GM19238 (cell line): ENCODE results near the gene DCLK2.

Source experiments
- DNase-seq: peaks from one replicate; pipeline ENCODE4 v3.0.0; 2011; ENCODE audit warnings: low spot score; ENCODE audit not compliant: insufficient read length

DCLK2 gene

GRCh38 chr4:150237110-150237872 lies 159.0 kb downstream of the DCLK2 start:
- DNase-seq, result no peak

- no peak for DNase-seq
Measured at GRCh38 chr4:150238591-150238990, 160.3 kb downstream of the DCLK2 start.

- no peak for DNase-seq
Measured at GRCh38 chr4:150240011-150240410, 161.8 kb downstream of the DCLK2 start.

- DNase-seq, result no peak
Measured at GRCh38 chr4:150242820-150243458, 164.7 kb downstream of the DCLK2 start.

- DNase-seq, result no peak
Measured at GRCh38 chr4:150243932-150244331, 165.7 kb downstream of the DCLK2 start.

GRCh38 chr4:150244600-150244999 lies 166.4 kb downstream of the DCLK2 start:
- DNase-seq, result no peak

- DNase-seq, result no peak
Measured at GRCh38 chr4:150247184-150247583, 168.9 kb downstream of the DCLK2 start.

GRCh38 chr4:150248181-150248580 lies 169.9 kb downstream of the DCLK2 start:
- DNase-seq, result no peak

GRCh38 chr4:150250293-150250997 lies 172.2 kb downstream of the DCLK2 start:
- no peak for DNase-seq

- DNase-seq, result peak; percentile 16
Measured at GRCh38 chr4:150250998-150251651, 172.9 kb downstream of the DCLK2 start.

GRCh38 chr4:150251752-150252190 lies 173.5 kb downstream of the DCLK2 start:
- no peak for DNase-seq

GRCh38 chr4:150252306-150252705 lies 174.1 kb downstream of the DCLK2 start:
- no peak for DNase-seq

- no peak for DNase-seq
Measured at GRCh38 chr4:150252741-150253140, 174.5 kb downstream of the DCLK2 start.

GRCh38 chr4:150253416-150253815 lies 175.2 kb downstream of the DCLK2 start:
- DNase-seq, result no peak

GRCh38 chr4:150253965-150254630 lies 175.9 kb downstream of the DCLK2 start:
- no peak for DNase-seq

GRCh38 chr4:150255610-150256224 lies 177.5 kb downstream of the DCLK2 start:
- DNase-seq, result no peak

GRCh38 chr4:150256225-150256620 lies 178.0 kb downstream of the DCLK2 start:
- DNase-seq, result no peak

- no peak for DNase-seq
Measured at GRCh38 chr4:150256841-150257730, 178.8 kb downstream of the DCLK2 start.

- DNase-seq, result no peak
Measured at GRCh38 chr4:150258569-150258968, 180.3 kb downstream of the DCLK2 start.
